Neural progenitor cell (in vitro differentiated cells): ENCODE results near the gene EIF4A3.

Experiments used
- CTCF ChIP-seq: fragments of 200-600 bp; sonication (generic); IDR thresholded peaks from 2 replicates; pipeline ENCODE4 v1.5.1; 2017; ENCODE audit warnings: antibody characterized with exemption, mild to moderate bottlenecking
- EZH2 ChIP-seq: fragments of 200-600 bp; sonication (generic); IDR thresholded peaks from 2 replicates; pipeline ENCODE4 v1.6.1; 2017; ENCODE audit warnings: antibody characterized with exemption, mild to moderate bottlenecking, moderate library complexity

- TF ChIP-seq CTCF: no peak
- TF ChIP-seq EZH2: no peak
Observed at GRCh38 chr17:80154166-80154565, 7.2 kb upstream of the EIF4A3 start.
